B cell (primary cell): ENCODE results near the gene THAP4. TPM values are rescaled to one million over a fixed set of nuclear protein-coding genes. Genes with fewer than 3 reads are reported as not detected.

ENCODE experiments used
- ATAC-seq: fragments of 200-7000 bp; cut with Tn5 transposase; one replicate; pipeline ENCODE4 v1.10.0; 2021; ENCODE audit warnings: low read depth, mild to moderate bottlenecking, moderate number of reproducible peaks, moderate library complexity
- CTCF ChIA-PET: fragments of 350-600 bp; sonication (Branson Sonifier 250); formaldehyde crosslinking; loops from one replicate; lab custom pipeline; 2021; ENCODE audit warnings: antibody characterized with exemption, inconsistent platforms; lab: Charles Lee
- POLR2A ChIA-PET: fragments of 350-600 bp; sonication (Branson Sonifier 250); formaldehyde crosslinking; loops from one replicate; lab custom pipeline; 2021; ENCODE audit warnings: antibody characterized with exemption; lab: Charles Lee
- DNase-seq: peaks from one replicate; pipeline ENCODE4 v3.0.0; 2013
- H2AFZ ChIP-seq: 2 replicates; pipeline ENCODE4 v1.6.1; 2012; ENCODE audit warnings: mild to moderate bottlenecking, low read depth, low read length; ENCODE audit not compliant: insufficient read depth, poor library complexity, severe bottlenecking
- H3K27ac ChIP-seq, 2 donors: 1 replicate in 1 of 2; 2 replicates in 1 of 2; pipeline ENCODE4 v1.5.1; 2012 to 2013; ENCODE audit warnings: low read length in 2 of 2, mild to moderate bottlenecking in 2 of 2, moderate library complexity in 1 of 2
- H3K27me3 ChIP-seq, 4 experiments: fragments of 200-600 bp in 1 of 4; sonication (generic) in 1 of 4; replicated peaks in 1 of 4; 1 replicate in 2 of 4; 2 replicates in 2 of 4; pipeline versions ENCODE4 v1.6.1 to v1.7.0; 2013 to 2016; ENCODE audit warnings: low read length in 3 of 4, mild to moderate bottlenecking in 2 of 4, mixed read lengths in 1 of 4, moderate library complexity in 1 of 4; ENCODE audit not compliant: insufficient read depth in 4 of 4, control insufficient read depth in 3 of 4; ENCODE audit errors: control extremely low read depth in 1 of 4
- H3K36me3 ChIP-seq, 2 experiments: replicated peaks in 1 of 2; 1 replicate in 1 of 2; 2 replicates in 1 of 2; pipeline versions ENCODE4 v1.6.1 to v1.7.1; 2013; ENCODE audit warnings: low read length in 1 of 2; ENCODE audit not compliant: insufficient read depth in 2 of 2, control insufficient read depth in 1 of 2; ENCODE audit errors: control extremely low read depth in 1 of 2, extremely low read depth in 1 of 2
- H3K4me1 ChIP-seq, 2 donors: fragments of 200-600 bp in 1 of 2; sonication (generic) in 1 of 2; 1 replicate in 1 of 2; 2 replicates in 1 of 2; pipeline versions ENCODE4 v1.5.1 to v1.6.1; 2013 to 2017; ENCODE audit warnings: low read length in 2 of 2; ENCODE audit not compliant: control insufficient read depth in 2 of 2, insufficient read depth in 2 of 2
- H3K4me2 ChIP-seq: replicated peaks from 2 replicates; pipeline ENCODE3; 2012; ENCODE audit warnings: mild to moderate bottlenecking, low read depth, low read length; ENCODE audit not compliant: poor library complexity, severe bottlenecking
- H3K4me3 ChIP-seq, 5 experiments: fragments of 200-600 bp in 1 of 5; sonication (generic) in 1 of 5; 1 replicate in 3 of 5; 2 replicates in 2 of 5; pipeline versions ENCODE4 v1.5.1 to v1.7.0; 2011 to 2016; ENCODE audit warnings: low read length in 4 of 5, mild to moderate bottlenecking in 4 of 5, low read depth in 2 of 5, control low read depth in 1 of 5, moderate library complexity in 1 of 5; ENCODE audit not compliant: insufficient read depth in 1 of 5; ENCODE audit errors: control extremely low read depth in 1 of 5, extremely low read depth in 1 of 5
- H3K79me2 ChIP-seq: fragments of 200-600 bp; sonication (generic); one replicate; pipeline ENCODE4 v1.6.0; 2016; ENCODE audit warnings: low read length; ENCODE audit not compliant: control insufficient read depth, insufficient read depth
- H3K9ac ChIP-seq: fragments of 200-600 bp; sonication (generic); 2 replicates; pipeline ENCODE4 v1.6.1; 2017; ENCODE audit warnings: mild to moderate bottlenecking, low read length, moderate library complexity
- H3K9me3 ChIP-seq, 3 donors: one replicate each; pipeline versions ENCODE4 v1.6.1 to v1.7.1; 2013; ENCODE audit warnings: low read length in 2 of 3; ENCODE audit not compliant: control insufficient read depth in 2 of 3, insufficient read depth in 1 of 3; ENCODE audit errors: control extremely low read depth in 1 of 3
- H4K20me1 ChIP-seq: 2 replicates; pipeline ENCODE4 v1.6.0; 2012; ENCODE audit warnings: mild to moderate bottlenecking, low read length; ENCODE audit not compliant: insufficient read depth, control insufficient read depth, poor library complexity, severe bottlenecking
- H3K27ac Mint-ChIP-seq: one replicate; pipeline ENCODE4 v1.8.0; 2021; ENCODE audit warnings: mixed read lengths
- H3K27me3 Mint-ChIP-seq: one replicate; pipeline ENCODE4 v1.8.0; 2021; ENCODE audit warnings: mixed read lengths
- H3K4me1 Mint-ChIP-seq: one replicate; pipeline ENCODE4 v1.8.0; 2021; ENCODE audit warnings: mixed read lengths
- H3K4me3 Mint-ChIP-seq: one replicate; pipeline ENCODE4 v1.8.0; 2021; ENCODE audit warnings: mixed read lengths
- H3K9me3 Mint-ChIP-seq: one replicate; pipeline ENCODE4 v1.8.0; 2022; ENCODE audit warnings: mixed read lengths; ENCODE audit not compliant: insufficient read depth
- EZH2 ChIP-seq: IDR thresholded peaks from 2 replicates; pipeline ENCODE4 v1.6.1; 2012; ENCODE audit warnings: borderline replicate concordance, low read depth, mild to moderate bottlenecking, moderate library complexity, low read length; ENCODE audit not compliant: insufficient read depth, poor library complexity, severe bottlenecking
- WGBS: methylation state at CpG from one replicate; pipeline ENCODE4 v1.1.5; 2013; ENCODE audit warnings: missing lambda C conversion rate; ENCODE audit not compliant: insufficient coverage; 5-methylcytosine and 5-hydroxymethylcytosine counted together
- intact Hi-C: fragments of 100-400 bp; cut with micrococcal nuclease; formaldehyde crosslinking; loops from one replicate; pipeline ENCODE4 v1.10.0; 2022
- polyA plus RNA-seq: library from polyadenylated mRNA; depleted of rRNA; stranded (reverse); fragments of >200 nt; gene quantifications from 2 replicates; pipeline ENCODE4 v1.2.3, GENCODE V29; 2012
- total RNA-seq, 2 donors: library from RNA; stranded (reverse); fragments of 120-200 nt in 1 of 2; gene quantifications; 1 replicate in 1 of 2; 2 replicates in 1 of 2; pipeline versions ENCODE4 v1.2.3 to v1.2.4, GENCODE V29; 2013 to 2022
- TF ChIP-seq, protein P1 (sequence below): fragments of 200-600 bp; IDR thresholded peaks from one replicate; pipeline ENCODE4 v1.8.0; 2022; ENCODE audit warnings: antibody characterized with exemption, mild to moderate bottlenecking

The THAP4 gene
- total and polyA plus RNA-seq, 2 donors (not counting 1 experiment from before 2014, with no cell fraction given): 26.5 to 41.0 TPM

DNA sequence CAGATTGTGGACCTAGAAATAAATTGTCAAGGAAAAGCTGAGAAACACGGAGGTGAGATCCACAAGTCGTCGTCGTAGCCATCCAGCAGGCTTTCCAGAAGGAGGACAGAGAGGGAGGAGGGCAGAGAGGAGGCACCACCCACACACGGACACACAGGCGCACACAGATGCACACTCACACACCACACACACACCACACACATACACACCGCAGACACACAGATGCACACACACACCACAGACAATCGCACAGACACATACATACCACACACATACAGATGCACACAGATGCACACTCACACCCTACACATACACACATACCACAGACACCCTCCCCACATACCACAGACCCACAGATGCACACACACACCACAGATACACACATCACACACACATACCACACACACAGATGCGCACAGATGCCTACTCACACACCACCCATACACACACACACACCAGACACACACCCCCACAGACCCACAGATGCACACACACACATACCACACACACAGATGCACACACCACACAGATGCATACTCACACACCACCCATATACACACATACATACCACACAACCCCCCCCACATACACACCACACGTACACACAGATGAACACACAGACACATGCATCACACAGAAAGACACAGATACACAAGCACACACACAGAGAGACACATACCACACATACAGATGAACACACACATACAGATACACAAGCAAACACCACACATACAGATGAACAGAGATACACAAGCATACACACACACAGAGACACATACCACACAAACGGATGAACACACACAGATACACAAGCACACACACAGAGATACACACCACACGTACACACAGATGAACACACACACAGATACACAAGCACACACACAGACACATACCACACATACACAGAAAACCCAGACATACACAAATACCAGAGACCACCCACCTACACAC lies 91.2 kb downstream of the THAP4 start:
- no peak overlapping the region for H3K4me3 Mint-ChIP-seq
- H4K20me1 ChIP-seq: no peaks in the 10 kb centered on the region
- peaks cover 7 to 8% of the 10 kb centered on the region in 2 donors for H3K4me1 ChIP-seq
- peaks cover 20% of the 10 kb centered on the region for H3K27me3 Mint-ChIP-seq
- ChIA-PET POLR2A (no interaction called here), CTCF (no interaction called here)
- no peak overlapping the region for H3K27ac Mint-ChIP-seq
- H2AFZ ChIP-seq: no peak overlapping the region
- intact Hi-C loops: no loop called here
- peaks cover under 1% of the 10 kb centered on the region for H3K4me1 Mint-ChIP-seq
- DNase-seq (no peak), ATAC-seq (no peak)
- 93% methylated on average over 8 of the region's 12 CpGs for WGBS
- H3K9me3 ChIP-seq: peaks cover 0 to 12% (median 0%) of the 10 kb centered on the region in 3 donors
- no peak overlapping the region for H3K27ac ChIP-seq
- H3K79me2 ChIP-seq: no peaks in the 10 kb centered on the region
- no peak overlapping the region for H3K4me2 ChIP-seq
- H3K36me3 ChIP-seq: no peaks in the 10 kb centered on the region
- no peaks in the 10 kb centered on the region for H3K9me3 Mint-ChIP-seq
- H3K9ac ChIP-seq: no peak overlapping the region
- TF ChIP-seq, protein P1, sequence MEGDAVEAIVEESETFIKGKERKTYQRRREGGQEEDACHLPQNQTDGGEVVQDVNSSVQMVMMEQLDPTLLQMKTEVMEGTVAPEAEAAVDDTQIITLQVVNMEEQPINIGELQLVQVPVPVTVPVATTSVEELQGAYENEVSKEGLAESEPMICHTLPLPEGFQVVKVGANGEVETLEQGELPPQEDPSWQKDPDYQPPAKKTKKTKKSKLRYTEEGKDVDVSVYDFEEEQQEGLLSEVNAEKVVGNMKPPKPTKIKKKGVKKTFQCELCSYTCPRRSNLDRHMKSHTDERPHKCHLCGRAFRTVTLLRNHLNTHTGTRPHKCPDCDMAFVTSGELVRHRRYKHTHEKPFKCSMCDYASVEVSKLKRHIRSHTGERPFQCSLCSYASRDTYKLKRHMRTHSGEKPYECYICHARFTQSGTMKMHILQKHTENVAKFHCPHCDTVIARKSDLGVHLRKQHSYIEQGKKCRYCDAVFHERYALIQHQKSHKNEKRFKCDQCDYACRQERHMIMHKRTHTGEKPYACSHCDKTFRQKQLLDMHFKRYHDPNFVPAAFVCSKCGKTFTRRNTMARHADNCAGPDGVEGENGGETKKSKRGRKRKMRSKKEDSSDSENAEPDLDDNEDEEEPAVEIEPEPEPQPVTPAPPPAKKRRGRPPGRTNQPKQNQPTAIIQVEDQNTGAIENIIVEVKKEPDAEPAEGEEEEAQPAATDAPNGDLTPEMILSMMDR: no peak
- no peak for TF ChIP-seq EZH2
- H3K27me3 ChIP-seq: peaks cover 0 to 52% (median 17%) of the 10 kb centered on the region in 4 experiments
- H3K4me3 ChIP-seq: no peak overlapping the region

GRCh38 chr2:241545106-241545505 lies 91.9 kb downstream of the THAP4 start:
- H3K36me3 ChIP-seq: no peaks in the 10 kb centered on the region
- peaks cover 24% of the 10 kb centered on the region for H3K27me3 Mint-ChIP-seq
- no peak overlapping the region for H3K4me3 Mint-ChIP-seq
- ChIA-PET POLR2A (no interaction called here), CTCF (no interaction called here)
- H3K27ac Mint-ChIP-seq: no peak overlapping the region
- H3K9ac ChIP-seq: no peak overlapping the region
- H3K27ac ChIP-seq: no peak overlapping the region
- no peak overlapping the region for H2AFZ ChIP-seq
- H3K4me2 ChIP-seq: no peak overlapping the region
- WGBS: 89% methylated on average over 10 of the region's 10 CpGs
- intact Hi-C loops: no loop called here
- H3K9me3 ChIP-seq: peaks cover 0 to 12% (median 0%) of the 10 kb centered on the region in 3 donors
- peaks cover 12 to 13% of the 10 kb centered on the region in 2 donors for H3K4me1 ChIP-seq
- H3K79me2 ChIP-seq: no peaks in the 10 kb centered on the region
- H3K27me3 ChIP-seq: peaks cover 0 to 59% (median 20%) of the 10 kb centered on the region in 4 experiments
- no peak for ATAC-seq
- DNase-seq: no peak
- peaks cover 3% of the 10 kb centered on the region for H3K4me1 Mint-ChIP-seq
- H3K9me3 Mint-ChIP-seq: no peaks in the 10 kb centered on the region
- no peak overlapping the region for H3K4me3 ChIP-seq
- TF ChIP-seq, protein P1: no peak
- no peak for TF ChIP-seq EZH2
- no peaks in the 10 kb centered on the region for H4K20me1 ChIP-seq
